OCI-LY7 (cell line): ENCODE measurements around the gene TIMM23. TPM values are rescaled to one million over a fixed set of nuclear protein-coding genes. Genes with fewer than 3 reads are reported as not detected.
"Not testable (repeated sequence)": the region's sequence is repeated elsewhere in the genome, so short reads cannot be mapped to it uniquely, and the experiment has no call there.

Experiments used
- BruUV-seq: library from RNA; stranded (reverse); fragments of 400-500 nt; replicated peaks from 2 replicates; lab custom pipeline; 2021; lab: Mats Ljungman, UMichigan
- CTCF ChIA-PET: fragments of 300-600 bp; sonication (Branson Sonifier 250); formaldehyde crosslinking; loops from one replicate; lab custom pipeline; 2022; ENCODE audit warnings: antibody characterized with exemption; ENCODE audit not compliant: unreplicated experiment; lab: Charles Lee
- POLR2A ChIA-PET: fragments of 300-600 bp; sonication (Branson Sonifier 250); formaldehyde crosslinking; loops from one replicate; lab custom pipeline; 2022; ENCODE audit warnings: antibody characterized with exemption; lab: Charles Lee
- DNase-seq: peaks from one replicate; pipeline ENCODE4 v3.0.0-alpha.2; 2015; ENCODE audit warnings: low spot score
- H2AFZ ChIP-seq: fragments of 200-600 bp; sonication (generic), shearing (Covaris generic); 2 replicates; pipeline ENCODE4 v1.6.1; 2014; ENCODE audit warnings: mild to moderate bottlenecking, antibody characterized with exemption, low read length, moderate library complexity
- H3K27ac ChIP-seq: fragments of 200-600 bp; sonication (generic); 2 replicates; pipeline ENCODE4 v1.5.1; 2014; ENCODE audit warnings: mixed run types, low read depth, mild to moderate bottlenecking, moderate library complexity, low read length, inconsistent platforms; ENCODE audit not compliant: poor library complexity, severe bottlenecking
- H3K36me3 ChIP-seq: fragments of 200-600 bp; sonication (generic); 2 replicates; pipeline ENCODE4 v1.6.1; 2014; ENCODE audit warnings: mild to moderate bottlenecking, antibody characterized with exemption, low read length, moderate library complexity, mixed read lengths; ENCODE audit not compliant: insufficient read depth
- H3K4me1 ChIP-seq: fragments of 200-600 bp; sonication (generic); 2 replicates; pipeline ENCODE4 v1.5.1; 2014; ENCODE audit warnings: mild to moderate bottlenecking, low read length; ENCODE audit not compliant: insufficient read depth, poor library complexity, severe bottlenecking
- H3K4me2 ChIP-seq: fragments of 200-600 bp; sonication (generic); 2 replicates; pipeline ENCODE4 v1.6.1; 2014; ENCODE audit warnings: mild to moderate bottlenecking, low read length
- H3K4me3 ChIP-seq: fragments of 200-600 bp; sonication (generic); 2 replicates; pipeline ENCODE4 v1.5.1; 2014; ENCODE audit warnings: mild to moderate bottlenecking, low read depth, low read length; ENCODE audit not compliant: poor library complexity, severe bottlenecking
- H3K79me2 ChIP-seq: fragments of 200-600 bp; sonication (generic); 2 replicates; pipeline ENCODE4 v1.6.1; 2016; ENCODE audit warnings: low read depth, mild to moderate bottlenecking, low read length, moderate library complexity, mixed read lengths; ENCODE audit not compliant: insufficient read depth
- H3K9me2 ChIP-seq: fragments of 200-600 bp; sonication (generic); 2 replicates; pipeline ENCODE4 v1.6.1; 2016; ENCODE audit warnings: mild to moderate bottlenecking, low read length, mixed read lengths; ENCODE audit not compliant: insufficient read depth
- H3K9me3 ChIP-seq: fragments of 200-600 bp; sonication (generic); 2 replicates; pipeline ENCODE4 v1.6.1; 2014; ENCODE audit warnings: mild to moderate bottlenecking, mixed run types, low read length, mixed read lengths
- H4K20me1 ChIP-seq: fragments of 200-600 bp; sonication (generic); 2 replicates; pipeline ENCODE4 v1.6.1; 2014; ENCODE audit warnings: mild to moderate bottlenecking, antibody characterized with exemption, low read length, moderate library complexity, mixed read lengths; ENCODE audit not compliant: insufficient read depth
- CTCF ChIP-seq: fragments of 200-600 bp; sonication (generic); conservative IDR thresholded peaks from 2 replicates; pipeline ENCODE4 v1.5.1; 2014; ENCODE audit warnings: mild to moderate bottlenecking, antibody characterized with exemption, low read length, moderate library complexity, mixed read lengths
- EZH2phosphoT487 ChIP-seq: fragments of 200-600 bp; sonication (generic); IDR thresholded peaks from 2 replicates; pipeline ENCODE4 v1.6.1; 2018; ENCODE audit warnings: low read depth, borderline replicate concordance, mild to moderate bottlenecking, mixed run types, antibody characterized with exemption, low read length, moderate library complexity, mixed read lengths
- intact Hi-C: fragments of 100-400 bp; cut with micrococcal nuclease; formaldehyde crosslinking; loops from one replicate; pipeline ENCODE4 v1.10.0; 2022; ENCODE audit not compliant: unreplicated experiment
- total RNA-seq, 2 experiments: library from RNA; depleted of rRNA in 1 of 2; stranded (reverse); fragments of >200 nt in 1 of 2; shearing (Covaris generic) in 1 of 2; gene quantifications; 2 replicates each; pipeline ENCODE4 v1.2.3, GENCODE V29; 2014 to 2022

TIMM23 gene
- total RNA-seq, 2 experiments from 2014 or later = 50.5 to 59.1 TPM

- DNase-seq, H4K20me1 ChIP-seq, H3K9me3 ChIP-seq, BruUV-seq, H2AFZ ChIP-seq, H3K27ac ChIP-seq, POLR2A ChIA-PET, CTCF ChIA-PET, H3K4me3 ChIP-seq, H3K9me2 ChIP-seq, intact Hi-C loops, H3K4me2 ChIP-seq, H3K4me1 ChIP-seq: not testable (repeated sequence)
- H3K36me3 ChIP-seq = peaks cover 50% of the 10 kb centered on the region
- H3K79me2 ChIP-seq = peaks cover 10% of the 10 kb centered on the region
These were observed 13.3 kb downstream of the TIMM23 start for GRCh38 chr10:45985590-45985989.

- no peak overlapping the region for H3K4me2 ChIP-seq
These were observed 25.3 kb downstream of the TIMM23 start for GRCh38 chr10:45997557-45997956.

GRCh38 chr10:45997994-45998763, 25.9 kb downstream of the TIMM23 start:
- POLR2A ChIA-PET = interaction anchor here (1.1 to 1.2 kb wide), 2 partner anchors 12 to 25 kb away, joined by 4 to 5 read pairs; no protein-coding TSS in a partner anchor
- intact Hi-C loops = no loop called here

More at GRCh38 chr10:45997557-45997956, 25.3 kb downstream of the TIMM23 start:
- no peak for DNase-seq
- no peak for TF ChIP-seq CTCF
- no peak for TF ChIP-seq EZH2phosphoT487
- Histone ChIP-seq H3K9me3 (no peaks in the 10 kb centered on the region), H2AFZ (no peak overlapping the region), H3K27ac (no peak overlapping the region), H3K9me2 (no peaks in the 10 kb centered on the region), H3K4me1 (no peaks in the 10 kb centered on the region), H3K4me3 (no peak overlapping the region), H3K36me3 (peaks cover 72% of the 10 kb centered on the region), H3K79me2 (no peaks in the 10 kb centered on the region; the same call in 1 of the 2 replicates), H4K20me1 (no peaks in the 10 kb centered on the region)
- ChIA-PET CTCF (no interaction called here), POLR2A (no interaction called here)
- intact Hi-C loops = no loop called here
- no TSS peak for BruUV-seq

GRCh38 chr10:45999955-46000354, 27.7 kb downstream of the TIMM23 start:
- H3K79me2 ChIP-seq, H3K27ac ChIP-seq, H3K4me1 ChIP-seq, H3K4me3 ChIP-seq, POLR2A ChIA-PET, DNase-seq, BruUV-seq, H3K9me3 ChIP-seq, intact Hi-C loops, H3K9me2 ChIP-seq, H3K4me2 ChIP-seq, CTCF ChIA-PET, H4K20me1 ChIP-seq, H2AFZ ChIP-seq: not testable (repeated sequence)
- peaks cover 83% of the 10 kb centered on the region for H3K36me3 ChIP-seq

More at GRCh38 chr10:45997994-45998763, 25.9 kb downstream of the TIMM23 start:
- no peaks in the 10 kb centered on the region for H3K9me2 ChIP-seq
- H3K36me3 ChIP-seq = peaks cover 74% of the 10 kb centered on the region
- TF ChIP-seq EZH2phosphoT487 = no peak
- TF ChIP-seq CTCF = no peak
- no peak overlapping the region for H3K4me3 ChIP-seq
- no TSS peak for BruUV-seq
- no peak for DNase-seq
- H4K20me1 ChIP-seq = no peaks in the 10 kb centered on the region
- H3K4me1 ChIP-seq = no peaks in the 10 kb centered on the region
- H3K4me2 ChIP-seq = no peak overlapping the region
- H3K27ac ChIP-seq = no peak overlapping the region
- CTCF ChIA-PET = no interaction called here
- H2AFZ ChIP-seq = no peak overlapping the region
- no peaks in the 10 kb centered on the region for H3K9me3 ChIP-seq
- H3K79me2 ChIP-seq = no peaks in the 10 kb centered on the region; the same call in 1 of the 2 replicates
